IPS-20b (cell line): ENCODE measurements around the gene CSMD2.

Experiments used
- H3K27ac ChIP-seq: one replicate; pipeline ENCODE4 v1.5.1; 2013; ENCODE audit warnings: low read length
- H3K27me3 ChIP-seq: 2 replicates; pipeline ENCODE4 v1.6.1; 2013; ENCODE audit warnings: mild to moderate bottlenecking, low read length, inconsistent platforms; ENCODE audit not compliant: insufficient read depth
- H3K36me3 ChIP-seq: 2 replicates; pipeline ENCODE4 v1.6.1; 2013; ENCODE audit warnings: low read depth, mild to moderate bottlenecking, inconsistent platforms, low read length, moderate library complexity; ENCODE audit not compliant: insufficient read depth
- H3K4me1 ChIP-seq: 2 replicates; pipeline ENCODE4 v1.6.1; 2013; ENCODE audit warnings: mild to moderate bottlenecking, control low read depth, inconsistent platforms, low read length, moderate library complexity; ENCODE audit not compliant: insufficient read depth
- H3K4me3 ChIP-seq: 2 replicates; pipeline ENCODE4 v1.5.1; 2013; ENCODE audit warnings: mild to moderate bottlenecking, low read length, inconsistent platforms
- H3K9ac ChIP-seq: 2 replicates; pipeline ENCODE4 v1.6.1; 2013; ENCODE audit warnings: low read depth, mild to moderate bottlenecking, inconsistent platforms, low read length, moderate library complexity
- H3K9me3 ChIP-seq: 2 replicates; pipeline ENCODE4 v1.6.1; 2013; ENCODE audit warnings: mild to moderate bottlenecking, low read depth, low read length, inconsistent platforms; ENCODE audit not compliant: insufficient read depth

Gene CSMD2

GRCh38 chr1:33988161-33988560 lies 176.9 kb downstream of the CSMD2 start:
- Histone ChIP-seq H3K36me3 (no peaks in the 10 kb centered on the region), H3K9me3 (no peaks in the 10 kb centered on the region), H3K9ac (no peak overlapping the region), H3K4me1 (no peaks in the 10 kb centered on the region), H3K4me3 (no peak overlapping the region), H3K27ac (no peak overlapping the region), H3K27me3 (no peaks in the 10 kb centered on the region)

GRCh38 chr1:33986390-33987095 lies 178.5 kb downstream of the CSMD2 start:
- Histone ChIP-seq H3K4me3 (no peak overlapping the region), H3K27me3 (no peaks in the 10 kb centered on the region), H3K27ac (no peak overlapping the region)

GRCh38 chr1:33985656-33986055 lies 179.4 kb downstream of the CSMD2 start:
- Histone ChIP-seq H3K4me3 (no peak overlapping the region), H3K9ac (no peak overlapping the region), H3K27me3 (no peaks in the 10 kb centered on the region), H3K4me1 (no peaks in the 10 kb centered on the region), H3K36me3 (no peaks in the 10 kb centered on the region), H3K9me3 (no peaks in the 10 kb centered on the region), H3K27ac (no peak overlapping the region)

More at GRCh38 chr1:33986390-33987095, 178.5 kb downstream of the CSMD2 start:
- Histone ChIP-seq H3K9me3 (no peaks in the 10 kb centered on the region), H3K4me1 (no peaks in the 10 kb centered on the region), H3K9ac (no peak overlapping the region), H3K36me3 (no peaks in the 10 kb centered on the region)

GRCh38 chr1:33984906-33985565 lies 180.0 kb downstream of the CSMD2 start:
- Histone ChIP-seq H3K4me1 (no peaks in the 10 kb centered on the region), H3K4me3 (no peak overlapping the region), H3K9ac (no peak overlapping the region), H3K36me3 (no peaks in the 10 kb centered on the region), H3K27me3 (no peaks in the 10 kb centered on the region), H3K9me3 (no peaks in the 10 kb centered on the region), H3K27ac (no peak overlapping the region)

GRCh38 chr1:33982419-33982818 lies 182.6 kb downstream of the CSMD2 start:
- Histone ChIP-seq H3K27ac (no peak overlapping the region), H3K4me1 (no peaks in the 10 kb centered on the region), H3K27me3 (no peaks in the 10 kb centered on the region), H3K9ac (no peak overlapping the region), H3K9me3 (no peaks in the 10 kb centered on the region), H3K4me3 (no peak overlapping the region), H3K36me3 (no peaks in the 10 kb centered on the region)

- H3K27me3 ChIP-seq, result no peaks in the 10 kb centered on the region
- H3K9ac ChIP-seq, result no peak overlapping the region
- H3K4me1 ChIP-seq, result no peaks in the 10 kb centered on the region
- no peak overlapping the region for H3K4me3 ChIP-seq
- no peaks in the 10 kb centered on the region for H3K9me3 ChIP-seq
- no peaks in the 10 kb centered on the region for H3K36me3 ChIP-seq
- no peak overlapping the region for H3K27ac ChIP-seq
Observed at GRCh38 chr1:33979341-33979740, 185.7 kb downstream of the CSMD2 start.

GRCh38 chr1:33975961-33976360 lies 189.1 kb downstream of the CSMD2 start:
- H3K36me3 ChIP-seq, result no peaks in the 10 kb centered on the region
- no peaks in the 10 kb centered on the region for H3K9me3 ChIP-seq
- H3K27ac ChIP-seq, result no peak overlapping the region
- H3K4me1 ChIP-seq, result no peaks in the 10 kb centered on the region
- H3K9ac ChIP-seq, result no peak overlapping the region
- H3K4me3 ChIP-seq, result no peak overlapping the region
- no peaks in the 10 kb centered on the region for H3K27me3 ChIP-seq

- H3K9me3 ChIP-seq, result no peaks in the 10 kb centered on the region
- no peak overlapping the region for H3K4me3 ChIP-seq
- H3K9ac ChIP-seq, result no peak overlapping the region
- H3K36me3 ChIP-seq, result no peaks in the 10 kb centered on the region
- no peaks in the 10 kb centered on the region for H3K27me3 ChIP-seq
- H3K4me1 ChIP-seq, result peaks cover 4% of the 10 kb centered on the region; the same call in 1 of the 2 replicates
- no peak overlapping the region for H3K27ac ChIP-seq
Observed at GRCh38 chr1:33973799-33974545, 191.1 kb downstream of the CSMD2 start.

- H3K9ac ChIP-seq, result no peak overlapping the region
- H3K27ac ChIP-seq, result no peak overlapping the region
- no peaks in the 10 kb centered on the region for H3K27me3 ChIP-seq
- no peaks in the 10 kb centered on the region for H3K9me3 ChIP-seq
- H3K36me3 ChIP-seq, result no peaks in the 10 kb centered on the region; the same call in 1 of the 2 replicates
- H3K4me1 ChIP-seq, result peaks cover 4% of the 10 kb centered on the region; the same call in 1 of the 2 replicates
- H3K4me3 ChIP-seq, result no peak overlapping the region
Observed at GRCh38 chr1:33972676-33973395, 192.2 kb downstream of the CSMD2 start.

GRCh38 chr1:33971913-33972312 lies 193.1 kb downstream of the CSMD2 start:
- Histone ChIP-seq H3K36me3 (no peaks in the 10 kb centered on the region; the same call in 1 of the 2 replicates), H3K4me3 (no peak overlapping the region), H3K9ac (no peak overlapping the region), H3K27me3 (no peaks in the 10 kb centered on the region), H3K27ac (no peak overlapping the region), H3K9me3 (no peaks in the 10 kb centered on the region), H3K4me1 (peaks cover 4% of the 10 kb centered on the region; the same call in 1 of the 2 replicates)

GRCh38 chr1:33971018-33971710 lies 193.9 kb downstream of the CSMD2 start:
- Histone ChIP-seq H3K9ac (no peak overlapping the region), H3K4me1 (peaks cover 4% of the 10 kb centered on the region; the same call in 1 of the 2 replicates), H3K9me3 (no peaks in the 10 kb centered on the region), H3K4me3 (no peak overlapping the region), H3K27ac (no peak overlapping the region), H3K27me3 (no peaks in the 10 kb centered on the region), H3K36me3 (no peaks in the 10 kb centered on the region; the same call in 1 of the 2 replicates)
